HG02642 (cell line): Measurements from ENCODE around the gene USP48.
"Not testable (repeated sequence)": the region's sequence is repeated elsewhere in the genome, so short reads cannot be mapped to it uniquely, and the experiment has no call there.

Source experiments
- ATAC-seq: cut with Tn5 transposase; IDR thresholded peaks from one replicate; pipeline ENCODE4 v1.9.1; 2021; ENCODE audit warnings: mild to moderate bottlenecking; ENCODE audit not compliant: unreplicated experiment, poor library complexity

USP48 gene

DNA sequence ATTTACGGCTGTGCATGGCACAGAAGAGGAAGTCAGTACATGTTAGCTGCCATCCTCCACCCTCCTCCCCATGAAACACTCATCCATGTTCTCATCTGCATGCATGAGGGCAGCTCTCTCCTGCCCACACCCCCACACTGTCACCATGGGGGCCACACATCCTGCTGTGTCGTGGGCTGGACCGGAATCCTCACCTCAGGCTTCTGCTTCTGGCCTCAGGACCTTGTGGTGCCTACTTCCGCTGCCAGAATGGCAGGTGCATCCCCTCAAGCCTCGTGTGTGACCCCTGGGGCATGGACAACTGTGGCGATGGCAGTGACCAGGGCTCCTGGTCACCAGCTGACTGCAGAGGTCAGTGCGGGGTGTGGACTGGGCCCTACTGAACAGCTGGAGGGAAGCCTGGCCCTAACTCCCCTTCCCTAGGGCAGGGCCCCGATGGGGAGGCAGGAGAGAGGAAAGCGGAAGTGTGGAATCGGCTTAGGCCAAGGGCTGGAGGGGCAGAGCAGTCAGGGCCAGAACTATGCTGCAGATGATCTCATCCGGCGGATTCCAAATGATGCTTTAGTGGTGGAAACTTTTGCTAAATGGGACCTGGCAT, 32.9 kb upstream of the USP48 start:
- ATAC-seq = no peak

DNA sequence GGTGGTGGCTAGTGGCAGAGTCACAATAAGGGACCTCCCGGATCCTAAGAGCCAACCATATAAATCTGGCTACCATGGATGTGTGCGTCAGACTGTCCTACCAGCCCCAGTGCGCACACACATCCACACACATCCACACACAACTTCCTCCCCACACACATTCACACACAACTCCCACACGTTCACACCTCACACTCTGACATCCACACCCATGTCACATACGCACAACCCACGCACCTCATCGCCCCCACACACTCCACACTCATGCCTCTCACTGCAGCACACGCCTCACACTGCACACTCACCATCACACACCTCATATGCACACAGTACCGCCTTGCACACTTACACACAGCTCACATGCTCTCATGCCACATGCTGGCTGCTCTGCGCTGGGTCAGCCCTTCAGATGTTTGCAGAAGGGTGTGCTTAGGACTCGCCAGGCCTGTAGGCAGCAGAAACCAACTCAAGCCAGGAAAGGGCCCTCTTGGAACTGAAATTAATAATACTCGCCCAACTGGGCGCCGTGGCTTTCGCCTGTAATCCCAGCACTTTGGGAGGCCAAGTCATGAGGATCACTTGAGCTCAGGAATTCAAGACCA, 32.1 kb upstream of the USP48 start:
- no peak for ATAC-seq

DNA sequence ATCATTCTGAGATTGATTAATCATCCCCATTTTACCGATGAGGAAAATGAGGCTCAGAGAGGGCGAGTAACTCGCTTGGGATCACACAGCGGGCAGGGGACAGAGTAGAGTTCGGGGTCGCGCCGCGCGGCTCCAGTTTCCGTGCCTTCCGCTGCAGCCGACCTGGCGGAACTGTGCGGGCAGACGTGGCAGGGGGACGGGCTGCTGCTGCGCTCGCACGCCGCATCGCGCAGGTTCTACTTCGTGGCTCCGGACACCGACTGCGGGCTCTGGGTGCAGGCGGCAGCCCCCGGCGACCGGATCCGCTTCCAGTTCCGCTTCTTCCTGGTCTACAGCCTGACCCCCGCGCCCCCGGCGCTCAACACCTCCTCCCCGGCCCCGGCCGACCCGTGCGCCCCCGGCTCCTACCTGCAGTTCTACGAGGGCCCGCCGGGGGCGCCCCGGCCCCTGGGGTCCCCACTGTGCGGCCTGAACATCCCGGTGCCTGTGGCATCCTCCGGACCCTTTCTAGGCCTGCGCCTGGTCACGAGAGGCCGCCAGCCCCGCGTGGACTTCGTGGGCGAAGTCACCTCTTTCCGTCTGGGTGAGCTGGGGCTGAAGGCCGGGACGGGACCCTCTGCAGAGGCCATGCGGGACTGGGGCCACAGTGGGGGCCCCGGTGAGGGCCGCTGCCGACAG, 31.4 kb upstream of the USP48 start:
- ATAC-seq = peak; percentile 47

DNA sequence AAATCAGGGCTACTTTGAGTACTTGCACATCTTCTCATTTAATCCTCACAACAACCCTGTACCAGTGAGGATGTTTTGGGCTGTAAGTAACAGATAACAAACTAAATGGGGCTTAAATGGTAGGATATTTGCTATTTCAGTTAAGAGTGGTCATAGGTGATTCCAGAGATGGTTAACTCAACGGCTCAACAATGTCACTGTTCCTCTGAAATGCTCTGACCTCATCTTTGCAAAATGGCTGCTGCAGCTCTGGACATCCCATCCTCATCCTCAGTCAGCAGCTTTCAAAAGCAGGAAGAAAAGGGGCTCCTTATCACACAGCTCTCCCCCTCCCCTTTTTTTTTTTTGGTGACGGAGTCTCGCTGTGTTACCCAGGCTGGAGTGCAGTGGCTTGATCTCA, 30.6 kb upstream of the USP48 start:
- ATAC-seq = no peak

DNA sequence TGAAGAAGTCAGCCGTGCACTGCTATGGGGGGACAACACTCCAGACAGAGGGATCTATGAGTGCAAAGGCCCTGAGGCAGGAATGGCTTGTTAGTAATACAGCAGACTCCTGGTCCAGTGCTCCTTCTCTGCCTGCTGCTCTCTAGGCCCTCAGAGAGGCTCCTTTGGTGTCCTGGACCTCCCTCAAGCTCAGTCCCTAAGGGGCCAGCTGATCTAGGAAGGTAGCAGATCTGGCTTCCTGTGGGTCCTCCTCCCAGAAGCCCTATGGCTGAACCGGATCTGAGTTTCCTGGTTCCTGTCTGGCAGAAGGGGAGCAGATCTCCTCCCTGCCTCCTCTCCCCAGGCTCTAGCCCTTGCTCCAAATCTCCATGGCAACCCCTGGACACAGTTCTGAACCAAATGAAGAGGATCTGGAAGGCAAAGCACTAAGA, 28.9 kb upstream of the USP48 start, which contains the start of gene LDLRAD2:
Gene LDLRAD2 (plus strand): TSS at position 391 of the 431 bp plus-strand sequence. CDS start 187 bp downstream, outside the sequence.
- no peak for ATAC-seq

- ATAC-seq = no peak
Observed at GRCh38 chr1:21804536-21804935, 21.6 kb upstream of the USP48 start.

DNA sequence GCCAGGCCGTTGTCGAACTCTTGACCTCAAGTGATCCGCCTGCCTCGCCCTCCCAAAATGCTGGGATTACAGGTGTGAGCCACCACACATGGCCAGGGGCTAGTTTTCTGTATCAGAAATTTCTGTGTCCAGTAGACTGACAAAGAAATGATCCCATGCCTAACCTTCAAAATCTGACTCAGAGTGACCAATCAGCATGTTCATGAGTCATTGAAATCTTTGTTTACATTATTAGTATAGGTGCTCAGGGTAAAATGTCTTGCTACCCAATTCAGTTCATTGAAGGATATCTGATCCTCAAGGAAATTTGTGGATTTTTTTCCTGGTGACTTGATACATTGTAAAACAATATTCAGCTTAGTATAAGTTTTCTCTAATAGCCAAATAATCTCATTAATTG, 18.2 kb upstream of the USP48 start:
- no peak for ATAC-seq

GRCh38 chr1:21799730-21800129, 16.8 kb upstream of the USP48 start:
- ATAC-seq = no peak

DNA sequence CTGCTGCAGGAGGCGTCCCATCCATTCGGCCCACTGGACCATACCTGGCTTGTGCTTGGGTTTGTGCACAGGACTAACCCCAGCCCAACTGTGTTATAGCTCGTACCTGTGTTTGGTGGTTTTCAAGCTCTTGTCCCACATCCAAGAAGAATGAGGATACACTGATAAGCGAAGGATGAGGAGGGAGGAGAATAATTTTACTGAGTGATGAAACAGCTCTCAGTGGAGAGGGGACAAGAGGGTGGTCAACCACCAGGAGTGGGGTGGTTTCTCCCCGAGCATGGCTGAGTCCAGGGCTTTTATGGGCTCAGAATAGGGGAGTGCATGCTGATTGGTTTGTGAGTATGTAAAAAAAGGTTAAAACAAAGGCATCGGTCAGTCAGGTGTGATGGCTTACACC, 12.1 kb upstream of the USP48 start:
- ATAC-seq = no peak

- ATAC-seq = no peak
Observed at GRCh38 chr1:21794656-21795055, 11.7 kb upstream of the USP48 start.

DNA sequence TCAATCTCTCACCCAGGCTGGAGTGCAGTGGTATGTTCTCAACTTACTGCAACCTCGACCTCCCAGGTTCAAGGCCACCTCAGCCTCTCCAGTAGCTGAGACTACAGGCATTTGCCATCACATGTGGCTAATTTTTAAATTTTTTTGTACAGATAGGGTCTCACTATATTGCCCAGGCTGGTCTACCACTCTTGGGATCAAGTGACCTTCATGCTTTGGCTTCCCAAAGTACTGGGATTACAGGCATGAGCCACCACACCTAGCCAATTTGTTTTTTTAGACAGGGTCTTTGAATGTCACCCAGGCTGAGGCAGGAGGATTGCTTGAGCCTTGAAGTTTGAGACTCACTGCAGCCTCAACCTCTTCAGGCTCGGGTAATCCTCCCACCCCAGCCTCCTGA, 10.2 kb upstream of the USP48 start:
- no peak for ATAC-seq

GRCh38 chr1:21786640-21787039, 3.7 kb upstream of the USP48 start:
- no peak for ATAC-seq

DNA sequence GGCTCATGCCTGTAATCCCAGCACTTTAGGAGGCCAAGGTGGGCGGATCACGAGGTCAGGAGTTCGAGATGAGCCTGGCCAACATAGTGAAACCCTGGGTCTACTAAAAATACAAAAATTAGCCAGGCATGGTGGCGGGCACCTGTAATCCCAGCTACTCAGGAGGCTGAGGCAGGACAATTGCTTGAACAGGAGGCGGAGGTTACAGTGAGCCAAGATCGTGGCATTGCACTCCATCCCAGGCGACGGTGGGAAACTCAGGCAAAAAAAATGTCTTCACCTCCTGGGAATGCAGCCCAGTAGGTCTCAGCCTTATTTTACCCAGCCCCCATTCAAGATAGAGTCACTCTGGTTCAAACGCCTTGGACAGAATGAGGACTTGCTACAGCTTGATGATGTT, 2.8 kb upstream of the USP48 start:
- ATAC-seq = not testable (repeated sequence)

- ATAC-seq = no peak
Observed at GRCh38 chr1:21783679-21784603, 992 bp upstream of the USP48 start.

- peak; percentile 23 for ATAC-seq
Observed at GRCh38 chr1:21782349-21782867, 541 bp downstream of the USP48 start.

- ATAC-seq = peak; percentile 21
Observed at GRCh38 chr1:21781815-21782348, 1.1 kb downstream of the USP48 start.

DNA sequence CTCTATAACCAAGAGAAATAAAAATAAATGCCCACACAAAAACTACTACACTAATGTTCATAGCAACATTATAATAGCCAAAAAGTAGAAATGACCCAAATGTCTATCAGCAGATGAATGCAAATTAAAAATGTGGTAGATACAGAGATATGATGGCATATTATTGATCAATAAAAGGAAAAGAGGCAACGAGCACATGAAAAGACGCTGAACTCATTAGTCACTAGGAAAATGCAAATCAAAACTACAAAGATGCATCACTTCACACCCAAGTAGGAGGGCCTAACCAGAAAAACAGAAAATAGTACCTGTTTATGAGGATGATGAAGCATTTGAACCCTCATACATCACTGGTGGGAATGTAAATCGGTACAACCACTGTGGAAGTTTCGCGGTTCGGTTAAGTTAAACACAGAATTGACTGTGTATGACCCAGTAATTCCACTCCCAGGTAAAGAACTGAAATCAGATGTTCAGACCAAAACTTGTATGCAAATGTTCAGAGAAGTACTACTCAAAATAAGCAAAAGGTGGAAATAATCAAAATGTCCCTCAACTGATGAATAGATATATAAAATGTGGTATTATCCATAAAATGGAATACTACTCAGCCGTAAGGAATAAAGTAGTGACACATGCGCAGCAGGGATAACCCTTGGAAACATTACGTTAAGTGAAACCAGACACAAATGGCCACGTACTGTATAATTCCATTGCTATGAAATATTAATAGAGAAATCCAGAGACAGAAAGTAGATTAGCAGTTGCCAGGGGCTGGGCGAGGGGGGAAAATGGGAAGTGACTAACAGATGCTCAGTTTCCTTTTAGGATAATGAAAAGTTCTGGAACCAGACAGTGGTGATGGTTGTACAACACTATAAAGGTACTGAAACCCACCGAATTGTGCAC, 3.1 kb downstream of the USP48 start:
- peak; percentile 24 for ATAC-seq

DNA sequence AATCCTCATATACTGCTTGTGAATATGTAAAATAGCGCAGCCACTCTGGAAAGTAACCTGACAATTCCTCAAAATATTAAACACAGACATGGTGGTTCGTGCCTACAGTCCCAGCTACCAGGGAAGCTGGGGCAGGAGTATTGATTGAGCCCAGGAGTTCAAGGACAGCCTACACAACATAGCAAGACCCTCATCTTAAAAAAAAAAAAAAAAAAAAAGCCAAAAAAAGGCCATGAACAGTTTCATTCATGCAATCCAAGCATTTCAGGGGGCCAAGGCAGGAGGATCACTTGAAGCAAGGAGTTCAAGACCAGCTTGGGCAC, 4.6 kb downstream of the USP48 start:
- ATAC-seq = no peak

- not testable (repeated sequence) for ATAC-seq
Observed at GRCh38 chr1:21776925-21777324, 6.0 kb downstream of the USP48 start.
